ENCODE measurements around the gene PDE8A.
"Not testable (repeated sequence)": the region's sequence is repeated elsewhere in the genome, so short reads cannot be mapped to it uniquely, and the experiment has no call there.

The PDE8A gene

DNA sequence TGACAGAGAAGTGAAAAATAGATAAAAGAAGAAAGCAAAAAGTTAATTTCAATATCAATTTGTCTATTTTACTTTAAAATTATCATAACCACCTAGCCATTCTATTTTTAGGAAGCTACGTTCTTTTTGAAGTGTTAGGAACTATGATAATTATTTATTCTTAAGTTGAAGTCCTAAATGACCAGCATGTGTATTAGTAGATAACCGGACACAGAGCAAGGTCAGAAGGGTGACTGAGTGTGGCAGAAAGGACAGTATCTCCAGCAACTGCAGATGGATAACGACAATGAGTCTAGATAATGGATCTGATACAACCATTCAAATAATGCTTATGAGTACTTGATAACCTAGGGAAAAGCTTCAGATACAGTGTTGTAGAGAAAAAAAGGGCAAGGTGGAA is 198.0 kb downstream of the PDE8A start:
- DNase-seq (ENCODE audit: low spot score) = no peak

DNA sequence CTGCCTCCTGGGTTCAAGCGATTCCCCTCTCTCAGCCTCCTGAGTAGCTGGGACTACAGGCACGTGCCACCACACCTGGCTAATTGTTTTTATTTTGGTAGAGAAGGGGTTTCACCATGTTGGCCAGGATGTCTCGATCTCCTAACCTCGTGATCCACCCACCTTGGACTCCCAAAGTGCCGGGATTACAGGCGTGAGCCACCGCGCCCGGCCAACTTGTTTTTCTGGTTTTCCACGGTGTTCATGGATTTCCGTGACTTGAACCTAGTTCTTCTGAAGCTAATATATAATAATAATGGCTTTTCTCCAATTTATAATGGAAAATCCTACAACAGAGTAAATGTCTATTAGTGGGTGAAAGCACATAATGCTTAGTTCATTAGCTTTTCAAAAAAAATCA is 203.7 kb downstream of the PDE8A start:
- DNase-seq (ENCODE audit: low spot score) = not testable (repeated sequence)

DNA sequence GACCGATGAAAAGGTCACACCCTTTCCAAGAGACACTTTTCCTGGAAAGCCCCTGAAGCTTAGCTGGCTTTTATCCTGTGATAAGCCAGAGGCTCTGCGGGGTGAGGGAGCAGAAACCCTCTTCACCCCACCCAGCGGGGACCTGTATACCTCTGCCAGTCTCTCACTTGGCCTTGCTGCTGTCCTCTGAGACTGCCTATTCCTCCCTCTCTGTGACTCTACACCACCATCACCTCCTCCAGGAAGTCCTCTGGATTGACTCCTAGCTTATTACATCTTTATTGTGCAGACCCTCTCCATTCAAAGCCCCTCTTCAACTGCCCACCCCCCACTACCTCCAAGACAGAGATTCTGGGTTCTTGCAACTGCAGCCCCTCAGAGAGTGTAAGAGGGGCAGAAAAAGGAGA is 206.5 kb downstream of the PDE8A start:
- DNase-seq (ENCODE audit: low spot score) = not testable (repeated sequence)
